Ovary (tissue), 9 donors: ENCODE measurements around the gene ACTL10. TPM values are rescaled to one million over a fixed set of nuclear protein-coding genes. Genes with fewer than 3 reads are reported as not detected.
A peak's percentile ranks its signal among the peaks of the same experiment; 100 is the strongest.

Source experiments
- DNase-seq, 5 donors: peaks; one replicate each; pipeline ENCODE4 v3.0.0-alpha.2; 2019 to 2020
- H3K27ac ChIP-seq, 2 donors: fragments of 200-600 bp; one replicate each; pipeline versions ENCODE4 v1.5.1 to v1.8.0; 2019 to 2022
- H3K27me3 ChIP-seq: fragments of 200-600 bp; one replicate; pipeline ENCODE4 v1.8.0; 2022
- H3K36me3 ChIP-seq: fragments of 200-600 bp; sonication (generic); one replicate; pipeline ENCODE4 v1.5.1; 2019
- H3K4me1 ChIP-seq: one replicate; pipeline ENCODE4 v1.8.1; 2013; ENCODE audit warnings: mild to moderate bottlenecking, moderate library complexity; ENCODE audit not compliant: insufficient read depth
- H3K4me3 ChIP-seq: fragments of 200-600 bp; sonication (generic); one replicate; pipeline ENCODE4 v1.5.1; 2017
- H3K9me3 ChIP-seq, 2 donors: fragments of 200-600 bp in 1 of 2; sonication (generic) in 1 of 2; one replicate each; pipeline versions ENCODE4 v1.5.1 to v1.8.1; 2013 to 2019; ENCODE audit warnings: mild to moderate bottlenecking in 1 of 2, moderate library complexity in 1 of 2
- CTCF ChIP-seq, 3 donors: fragments of 450-650 bp in 2 of 3; fragments of 200-600 bp in 1 of 3; IDR thresholded peaks; one replicate each; pipeline versions ENCODE4 v1.5.1 to v1.8.0; 2016 to 2022; ENCODE audit warnings: antibody characterized with exemption in 3 of 3, mild to moderate bottlenecking in 1 of 3
- EP300 ChIP-seq: sonication (generic); formaldehyde crosslinking; IDR thresholded peaks from one replicate; pipeline ENCODE4 v1.6.1; 2017; ENCODE audit warnings: antibody characterized with exemption
- POLR2A ChIP-seq: fragments of 450-650 bp; IDR thresholded peaks from one replicate; pipeline ENCODE4 v1.6.1; 2017; ENCODE audit warnings: antibody characterized with exemption, mild to moderate bottlenecking, moderate library complexity
- WGBS, 3 donors: extraction: QIAGEN DNeasy Blood & Tissue Kit in 1 of 3; methylation state at CpG; one replicate each; pipeline versions ENCODE4 v1.1.5 to v1.1.7; 2013 to 2017; 5-methylcytosine and 5-hydroxymethylcytosine counted together
- intact Hi-C, 4 donors: fragments of 100-400 bp; cut with DNase I; formaldehyde crosslinking; loops; one replicate each; pipeline versions ENCODE4 v1.11.0 to v1.15.1; 2022 to 2023
- polyA plus RNA-seq, 2 donors: library from polyadenylated mRNA; stranded (reverse); fragments of 200-250 nt in 1 of 2; fragments of 350-450 nt in 1 of 2; fragmentation: Illumina TruSeq in 1 of 2; extraction: RNeasy Lipid Tissue Mini Kit (QIAGEN cat#74804) in 1 of 2; gene quantifications; one replicate each; pipeline ENCODE4 v1.2.3, GENCODE V29; 2013 to 2014
- total RNA-seq, 7 donors: library from RNA; depleted of rRNA in 2 of 7; stranded (reverse); fragments of >200 nt in 2 of 7; fragmentation: NEBNext Ultra II Directional in 3 of 7; extraction: Animal tissue kit (Norgen Biotek cat#: 25700) in 3 of 7; gene quantifications; one replicate each; pipeline versions ENCODE4 v1.1.0 to v1.2.4, GENCODE V29; 2016 to 2023
- donor health status: DM: no; HTN: no; CAD: no; lungs with moderate emphysema.
- donor health status: DM: no; HTN: no; CAD: no.
- donor health status: Bipolar disorder and iron deficiency.
- donor health status: DM: yes; HTN: yes; CAD: no.
- donor health status: DM: no; HTN: no; CAD: no.
- donor health status: DM: yes; HTN: yes; CAD: no.

Gene ACTL10
- total and polyA plus RNA-seq, 9 donors = 0.59 to 2.4 (median 1.6) TPM; not detected in 1

GRCh38 chr20:33657704-33658095, 9.0 kb upstream of the ACTL10 start:
- Histone ChIP-seq H3K27ac (no peak overlapping the region), H3K4me1 (peaks cover 4% of the 10 kb centered on the region), H3K27me3 (no peaks in the 10 kb centered on the region), H3K4me3 (no peak overlapping the region), H3K36me3 (no peaks in the 10 kb centered on the region), H3K9me3 (no peaks in the 10 kb centered on the region)
- intact Hi-C loops = loop anchor here in 3 of 4 donors (5.0 to 10.0 kb wide), 3 partner anchors 183 to 203 kb away; no protein-coding TSS in a partner anchor
- DNase-seq = peak; percentile 22 to 48 (median 38)
- TF ChIP-seq CTCF (IDR thresholded peaks at IDR 0.05) (no peak), EP300 (no peak), POLR2A (no peak)
- WGBS, 3 donors = 87 to 94% (median 91%) methylated on average over 11 to 12 of the region's 12 CpGs

- no peaks in the 10 kb centered on the region for H3K27me3 ChIP-seq
- H3K27ac ChIP-seq = no peak overlapping the region
- no peaks in the 10 kb centered on the region for H3K9me3 ChIP-seq
- no peak overlapping the region for H3K4me3 ChIP-seq
- TF ChIP-seq POLR2A (no peak), EP300 (no peak), CTCF (IDR thresholded peaks at IDR 0.05) (no peak)
- intact Hi-C loops = loop anchor here in 3 of 4 donors (5.0 to 10.0 kb wide), 3 partner anchors 184 to 204 kb away; no protein-coding TSS in a partner anchor
- peaks cover 2% of the 10 kb centered on the region for H3K4me1 ChIP-seq
- no peaks in the 10 kb centered on the region for H3K36me3 ChIP-seq
- WGBS, 3 donors = 89 to 91% (median 90%) methylated on average over 5 to 8 of the region's 8 CpGs
- peak; percentile 24 to 43 (median 28) for DNase-seq
These were observed 8.2 kb upstream of the ACTL10 start for GRCh38 chr20:33658510-33658909.

GRCh38 chr20:33658929-33659328, 7.8 kb upstream of the ACTL10 start:
- intact Hi-C loops = loop anchor here in 3 of 4 donors (5.0 to 10.0 kb wide), 3 partner anchors 184 to 204 kb away; no protein-coding TSS in a partner anchor
- peaks cover 3% of the 10 kb centered on the region for H3K4me1 ChIP-seq
- no peak overlapping the region for H3K4me3 ChIP-seq
- no peak overlapping the region for H3K27ac ChIP-seq
- no peaks in the 10 kb centered on the region for H3K36me3 ChIP-seq
- no peaks in the 10 kb centered on the region for H3K27me3 ChIP-seq
- DNase-seq = peak in 2 of 5 donors; percentile 20 to 28
- H3K9me3 ChIP-seq = no peaks in the 10 kb centered on the region
- 85 to 96% (median 90%) methylated on average over 4 of the region's 4 CpGs for WGBS, 3 donors
- no peak for TF ChIP-seq POLR2A
- TF ChIP-seq CTCF (IDR thresholded peaks at IDR 0.05) = no peak
- no peak for TF ChIP-seq EP300

GRCh38 chr20:33659341-33660034, 7.3 kb upstream of the ACTL10 start:
- no peak overlapping the region for H3K4me3 ChIP-seq
- H3K27me3 ChIP-seq = no peaks in the 10 kb centered on the region
- TF ChIP-seq EP300 = no peak
- no peak for TF ChIP-seq POLR2A
- TF ChIP-seq CTCF (IDR thresholded peaks at IDR 0.05) = no peak
- H3K4me1 ChIP-seq = peaks cover 5% of the 10 kb centered on the region
- H3K9me3 ChIP-seq = no peaks in the 10 kb centered on the region
- H3K36me3 ChIP-seq = no peaks in the 10 kb centered on the region
- H3K27ac ChIP-seq = no peak overlapping the region
- intact Hi-C loops = loop anchor here in 3 of 4 donors (5.0 to 10.0 kb wide), 4 partner anchors 75 to 205 kb away; partner anchors contain the start of gene ZNF341 (in 1 of the 3)
- WGBS, 3 donors = 90 to 94% (median 92%) methylated on average over 30 to 32 of the region's 32 CpGs
- peak in 4 of 5 donors; percentile 36 to 46 (median 38) for DNase-seq
